Measurements from ENCODE around the gene TCP11L1.
"Not testable (repeated sequence)": the region's sequence is repeated elsewhere in the genome, so short reads cannot be mapped to it uniquely, and the experiment has no call there.

TCP11L1 gene

GRCh38 chr11:33065445-33066178, 26.2 kb downstream of the TCP11L1 start:
- peak; percentile 31 to 73 (median 37) for DNase-seq

- peak in 1 of 3 experiments; percentile 26 for DNase-seq
Measured at GRCh38 chr11:33067294-33067693, 27.9 kb downstream of the TCP11L1 start.

- no peak for DNase-seq
Measured at GRCh38 chr11:33068611-33069340, 29.4 kb downstream of the TCP11L1 start.

- no peak for DNase-seq
Measured at GRCh38 chr11:33072465-33072864, 33.1 kb downstream of the TCP11L1 start.

GRCh38 chr11:33083918-33084317, 44.5 kb downstream of the TCP11L1 start:
- no peak for DNase-seq

- no peak for DNase-seq
Measured at GRCh38 chr11:33086017-33086416, 46.6 kb downstream of the TCP11L1 start.

GRCh38 chr11:33089776-33090175, 50.4 kb downstream of the TCP11L1 start:
- DNase-seq = peak in 1 of 3 experiments; percentile 18

- DNase-seq = no peak
Measured at GRCh38 chr11:33094157-33094556, 54.8 kb downstream of the TCP11L1 start.

GRCh38 chr11:33103836-33104235, 64.5 kb downstream of the TCP11L1 start:
- no peak for DNase-seq

- DNase-seq = peak in 1 of 3 experiments; percentile 20
Measured at GRCh38 chr11:33109294-33109895, 70.0 kb downstream of the TCP11L1 start.

GRCh38 chr11:33110083-33110482, 70.7 kb downstream of the TCP11L1 start:
- DNase-seq = no peak

- DNase-seq = no peak
Measured at GRCh38 chr11:33116535-33116934, 77.2 kb downstream of the TCP11L1 start.

GRCh38 chr11:33122696-33123095, 83.3 kb downstream of the TCP11L1 start:
- DNase-seq = not testable (repeated sequence)

All from NCI-H1417 (cell line).